GM12878 (cell line): ENCODE results near the gene BDNF.

Source experiments
- CUX1 ChIP-seq: IDR thresholded peaks from 2 replicates; pipeline ENCODE4 v1.6.1; 2012; ENCODE audit warnings: improper control_type of control experiment, low read depth, low read length; ENCODE audit not compliant: insufficient replicate concordance
- GABPA ChIP-seq: IDR thresholded peaks from 2 replicates; pipeline ENCODE4 v1.6.1; 2014; ENCODE audit warnings: antibody characterized with exemption, low read depth, mild to moderate bottlenecking, inconsistent platforms
- TF ChIP-seq, protein P1 (sequence below), 3 experiments: IDR thresholded peaks in 2 of 3; conservative IDR thresholded peaks in 1 of 3; 2 replicates each; pipeline ENCODE4 v1.5.1; 2011; ENCODE audit warnings: low read depth in 3 of 3, low read length in 3 of 3, mild to moderate bottlenecking in 3 of 3, control low read depth in 2 of 3, moderate library complexity in 2 of 3, inconsistent platforms in 1 of 3, mixed read lengths in 1 of 3; ENCODE audit not compliant: control insufficient read depth in 2 of 3, insufficient read depth in 1 of 3; ENCODE audit errors: extremely low read depth in 1 of 3

DNA sequence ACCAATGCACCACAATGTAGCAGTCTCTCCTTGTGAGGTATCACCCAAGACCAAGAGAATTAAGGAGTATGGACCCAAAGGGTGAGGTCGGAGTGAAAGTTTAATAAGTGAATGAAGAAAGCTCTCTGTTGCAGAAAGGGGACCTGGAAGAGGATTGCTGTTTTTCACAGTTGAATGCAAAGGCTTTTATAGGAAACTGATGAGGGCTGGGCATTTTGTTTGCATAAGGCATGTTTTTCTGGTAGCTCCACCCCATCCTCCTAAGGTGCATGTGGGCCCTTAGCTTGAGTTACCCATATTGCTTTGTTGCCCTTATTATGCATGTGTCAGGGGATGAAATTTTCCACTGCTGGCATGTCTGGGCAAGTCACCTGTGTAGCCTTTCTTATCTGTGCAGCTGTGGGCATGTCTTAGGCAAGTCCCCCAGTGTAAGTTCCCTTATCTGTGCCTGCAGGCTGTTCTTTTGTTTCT, 64.7 kb downstream of the BDNF start:
- TF ChIP-seq, protein P1, sequence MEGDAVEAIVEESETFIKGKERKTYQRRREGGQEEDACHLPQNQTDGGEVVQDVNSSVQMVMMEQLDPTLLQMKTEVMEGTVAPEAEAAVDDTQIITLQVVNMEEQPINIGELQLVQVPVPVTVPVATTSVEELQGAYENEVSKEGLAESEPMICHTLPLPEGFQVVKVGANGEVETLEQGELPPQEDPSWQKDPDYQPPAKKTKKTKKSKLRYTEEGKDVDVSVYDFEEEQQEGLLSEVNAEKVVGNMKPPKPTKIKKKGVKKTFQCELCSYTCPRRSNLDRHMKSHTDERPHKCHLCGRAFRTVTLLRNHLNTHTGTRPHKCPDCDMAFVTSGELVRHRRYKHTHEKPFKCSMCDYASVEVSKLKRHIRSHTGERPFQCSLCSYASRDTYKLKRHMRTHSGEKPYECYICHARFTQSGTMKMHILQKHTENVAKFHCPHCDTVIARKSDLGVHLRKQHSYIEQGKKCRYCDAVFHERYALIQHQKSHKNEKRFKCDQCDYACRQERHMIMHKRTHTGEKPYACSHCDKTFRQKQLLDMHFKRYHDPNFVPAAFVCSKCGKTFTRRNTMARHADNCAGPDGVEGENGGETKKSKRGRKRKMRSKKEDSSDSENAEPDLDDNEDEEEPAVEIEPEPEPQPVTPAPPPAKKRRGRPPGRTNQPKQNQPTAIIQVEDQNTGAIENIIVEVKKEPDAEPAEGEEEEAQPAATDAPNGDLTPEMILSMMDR (IDR thresholded peaks at IDR 0.05 in 2 of 3, conservative IDR thresholded peaks at IDR 0.05 in 1 of 3; ENCODE audit: control insufficient read depth in 2 of 3, extremely low read depth in 1 of 3, insufficient read depth in 1 of 3, low read depth in 3 of 3, low read length in 3 of 3) = no peak
- TF ChIP-seq GABPA (no peak), CUX1 (no peak)
